SH-SY5Y (cell line): ENCODE measurements around the gene SYNE3.

Source experiments
- GATA2 ChIP-seq: IDR thresholded peaks from 2 replicates; pipeline ENCODE4 v1.6.1; 2011; ENCODE audit warnings: mild to moderate bottlenecking, low read depth, low read length
- GATA3 ChIP-seq: IDR thresholded peaks from 2 replicates; pipeline ENCODE4 v1.6.1; 2011; ENCODE audit warnings: low read depth, mild to moderate bottlenecking, low read length, moderate library complexity

- TF ChIP-seq GATA3 (no peak), GATA2 (no peak)
Measured at GRCh38 chr14:95524706-95525512, 8.5 kb upstream of the SYNE3 start.
